RCC 7860 (cell line): ENCODE measurements around the gene SFPQ.

Source experiments
- DNase-seq: peaks from one replicate; pipeline ENCODE4 v3.0.0-alpha.2; 2015; ENCODE audit warnings: low spot score
- FAIRE-seq: peaks from 2 replicates; lab custom pipeline; 2012; peaks lifted over from hg19 to GRCh38; lab: Jason Lieb, UNC

SFPQ gene

GRCh38 chr1:35188578-35189392, 4.2 kb downstream of the SFPQ start:
- FAIRE-seq: no peak

GRCh38 chr1:35187816-35188342, 5.1 kb downstream of the SFPQ start:
- DNase-seq (no peak), FAIRE-seq (no peak)

More at GRCh38 chr1:35188578-35189392, 4.2 kb downstream of the SFPQ start:
- DNase-seq: no peak

- FAIRE-seq (no peak), DNase-seq (no peak)
Measured at GRCh38 chr1:35186239-35186638, 6.7 kb downstream of the SFPQ start.

- FAIRE-seq (no peak), DNase-seq (no peak)
Measured at GRCh38 chr1:35185200-35185599, 7.7 kb downstream of the SFPQ start.

- FAIRE-seq: no peak
Measured at GRCh38 chr1:35184495-35185199, 8.3 kb downstream of the SFPQ start.

GRCh38 chr1:35181790-35182455, 11.0 kb downstream of the SFPQ start:
- FAIRE-seq: no peak

More at GRCh38 chr1:35184495-35185199, 8.3 kb downstream of the SFPQ start:
- DNase-seq: no peak

GRCh38 chr1:35180776-35181374, 12.1 kb downstream of the SFPQ start:
- DNase-seq (no peak), FAIRE-seq (peak; percentile 16)

More at GRCh38 chr1:35181790-35182455, 11.0 kb downstream of the SFPQ start:
- no peak for DNase-seq

- no peak for DNase-seq
- FAIRE-seq: no peak
Measured at GRCh38 chr1:35179908-35180307, 13.0 kb downstream of the SFPQ start.

- peak; percentile 41 for DNase-seq
- peak; percentile 82 for FAIRE-seq
Measured at GRCh38 chr1:35178874-35179380, 14.0 kb downstream of the SFPQ start.

- FAIRE-seq: no peak
Measured at GRCh38 chr1:35178295-35178695, 14.7 kb downstream of the SFPQ start.

GRCh38 chr1:35177237-35177786, 15.6 kb downstream of the SFPQ start:
- FAIRE-seq (no peak), DNase-seq (no peak)

More at GRCh38 chr1:35178295-35178695, 14.7 kb downstream of the SFPQ start:
- no peak for DNase-seq

- FAIRE-seq (no peak), DNase-seq (no peak)
Measured at GRCh38 chr1:35175602-35176001, 17.3 kb downstream of the SFPQ start.

GRCh38 chr1:35175098-35175576, 17.8 kb downstream of the SFPQ start:
- DNase-seq (no peak), FAIRE-seq (no peak)

GRCh38 chr1:35173909-35174540, 18.9 kb downstream of the SFPQ start:
- FAIRE-seq: no peak

GRCh38 chr1:35173491-35173890, 19.5 kb downstream of the SFPQ start:
- FAIRE-seq (no peak), DNase-seq (no peak)

More at GRCh38 chr1:35173909-35174540, 18.9 kb downstream of the SFPQ start:
- DNase-seq: no peak

GRCh38 chr1:35172022-35172421, 20.9 kb downstream of the SFPQ start:
- FAIRE-seq: no peak
- no peak for DNase-seq

- FAIRE-seq: no peak
- no peak for DNase-seq
Measured at GRCh38 chr1:35171579-35171978, 21.4 kb downstream of the SFPQ start.

GRCh38 chr1:35164893-35165292, 28.1 kb downstream of the SFPQ start:
- DNase-seq (no peak), FAIRE-seq (no peak)

GRCh38 chr1:35151220-35151619, 41.7 kb downstream of the SFPQ start:
- DNase-seq (no peak), FAIRE-seq (no peak)
